Natural killer cell (primary cell): ENCODE data around the gene FRY. TPM values are rescaled to one million over a fixed set of nuclear protein-coding genes. Genes with fewer than 3 reads are reported as not detected.

Experiments
- ATAC-seq, 3 donors: fragments of 150-1000 bp in 2 of 3; fragments of 200-7000 bp in 1 of 3; cut with Tn5 transposase; 1 replicate in 1 of 3; 2 replicates in 2 of 3; pipeline ENCODE4 v1.10.0; 2021; ENCODE audit warnings: mild to moderate bottlenecking in 2 of 3, moderate library complexity in 2 of 3
- DNase-seq, 2 donors: peaks; one replicate each; pipeline versions ENCODE4 v3.0.0 to v3.0.0-alpha.2; 2013 to 2021; ENCODE audit warnings: mixed read lengths in 1 of 2
- H3K27ac ChIP-seq: one replicate; pipeline ENCODE4 v1.5.1; 2013; ENCODE audit warnings: mild to moderate bottlenecking, low read length
- H3K27me3 ChIP-seq: one replicate; pipeline ENCODE4 v1.6.1; 2013; ENCODE audit warnings: low read length; ENCODE audit not compliant: control insufficient read depth, insufficient read depth
- H3K36me3 ChIP-seq: one replicate; pipeline ENCODE4 v1.6.1; 2013; ENCODE audit warnings: low read length; ENCODE audit not compliant: control insufficient read depth, insufficient read depth
- H3K4me1 ChIP-seq: one replicate; pipeline ENCODE4 v1.6.1; 2013; ENCODE audit warnings: low read length; ENCODE audit not compliant: control insufficient read depth, insufficient read depth
- H3K4me3 ChIP-seq: one replicate; pipeline ENCODE4 v1.5.1; 2013; ENCODE audit warnings: low read length
- H3K9me3 ChIP-seq: one replicate; pipeline ENCODE4 v1.6.1; 2013; ENCODE audit warnings: low read length; ENCODE audit not compliant: control insufficient read depth, insufficient read depth
- H3K27ac Mint-ChIP-seq, 2 donors: one replicate each; pipeline ENCODE4 v1.8.0; 2022; ENCODE audit warnings: mild to moderate bottlenecking in 2 of 2, mixed read lengths in 2 of 2, moderate library complexity in 1 of 2
- H3K27me3 Mint-ChIP-seq, 2 donors: one replicate each; pipeline ENCODE4 v1.8.0; 2022; ENCODE audit warnings: low read depth in 2 of 2, mixed read lengths in 2 of 2
- H3K36me3 Mint-ChIP-seq: one replicate; pipeline ENCODE4 v1.8.0; 2022; ENCODE audit warnings: mixed read lengths
- H3K4me1 Mint-ChIP-seq, 2 donors: one replicate each; pipeline ENCODE4 v1.8.0; 2022; ENCODE audit warnings: mixed read lengths in 2 of 2
- H3K4me3 Mint-ChIP-seq: one replicate; pipeline ENCODE4 v1.8.0; 2022; ENCODE audit warnings: mild to moderate bottlenecking, moderate library complexity, mixed read lengths
- H3K9me3 Mint-ChIP-seq, 2 donors: one replicate each; pipeline ENCODE4 v1.8.0; 2022; ENCODE audit warnings: mixed read lengths in 2 of 2
- CTCF ChIP-seq: fragments of 200-600 bp; IDR thresholded peaks from one replicate; pipeline ENCODE4 v1.8.0; 2022; ENCODE audit warnings: antibody characterized with exemption
- WGBS: methylation state at CpG from one replicate; pipeline ENCODE4 v1.1.7; 2013; ENCODE audit warnings: missing lambda C conversion rate; ENCODE audit not compliant: insufficient coverage; 5-methylcytosine and 5-hydroxymethylcytosine counted together
- intact Hi-C: fragments of 100-400 bp; cut with micrococcal nuclease; formaldehyde crosslinking; loops from one replicate; pipeline ENCODE4 v1.14.2; 2022
- total RNA-seq, 4 donors: library from RNA; stranded (reverse); fragments of 120-200 nt in 1 of 4; gene quantifications; one replicate each; pipeline versions ENCODE4 v1.2.3 to v1.2.4, GENCODE V29; 2013 to 2022

The FRY gene
- total RNA-seq, 3 donors from 2014 or later (not counting 1 experiment from before 2014, with no cell fraction given): 25.1 to 52.1 (median 27.4) TPM

GRCh38 chr13:32162395-32163005, 130.9 kb downstream of the FRY start:
- Mint-ChIP-seq H3K27me3 (no peaks in the 10 kb centered on the region), H3K27ac (no peak overlapping the region), H3K36me3 (no peaks in the 10 kb centered on the region), H3K4me1 (no peaks in the 10 kb centered on the region), H3K4me3 (no peak overlapping the region), H3K9me3 (no peaks in the 10 kb centered on the region)
- ATAC-seq (no peak), DNase-seq (no peak)
- no peaks in the 10 kb centered on the region for H3K4me1 ChIP-seq
- no peak for TF ChIP-seq CTCF
- 50% methylated on average over 5 of the region's 5 CpGs for WGBS
- no peak overlapping the region for H3K4me3 ChIP-seq
- H3K27me3 ChIP-seq: no peaks in the 10 kb centered on the region
- no peaks in the 10 kb centered on the region for H3K9me3 ChIP-seq
- no peak overlapping the region for H3K27ac ChIP-seq
- intact Hi-C loops: no loop called here
- no peaks in the 10 kb centered on the region for H3K36me3 ChIP-seq

- Mint-ChIP-seq H3K27ac (no peak overlapping the region), H3K36me3 (no peaks in the 10 kb centered on the region)
- intact Hi-C loops: no loop called here
Observed at GRCh38 chr13:32164622-32165268, 133.2 kb downstream of the FRY start.

GRCh38 chr13:32165796-32166195, 134.2 kb downstream of the FRY start:
- no peaks in the 10 kb centered on the region for H3K36me3 ChIP-seq
- intact Hi-C loops: no loop called here
- H3K4me3 Mint-ChIP-seq: no peak overlapping the region
- H3K4me3 ChIP-seq: no peak overlapping the region
- no peaks in the 10 kb centered on the region for H3K9me3 ChIP-seq
- TF ChIP-seq CTCF: no peak
- DNase-seq (no peak), ATAC-seq (no peak)
- H3K27me3 ChIP-seq: no peaks in the 10 kb centered on the region
- H3K27me3 Mint-ChIP-seq: no peaks in the 10 kb centered on the region
- no peak overlapping the region for H3K27ac Mint-ChIP-seq
- H3K4me1 ChIP-seq: no peaks in the 10 kb centered on the region
- no peak overlapping the region for H3K27ac ChIP-seq
- no peaks in the 10 kb centered on the region for H3K9me3 Mint-ChIP-seq
- H3K4me1 Mint-ChIP-seq: no peaks in the 10 kb centered on the region
- 92% methylated on average over 5 of the region's 5 CpGs for WGBS
- no peaks in the 10 kb centered on the region for H3K36me3 Mint-ChIP-seq

More at GRCh38 chr13:32164622-32165268, 133.2 kb downstream of the FRY start:
- Mint-ChIP-seq H3K9me3 (no peaks in the 10 kb centered on the region), H3K27me3 (no peaks in the 10 kb centered on the region), H3K4me1 (no peaks in the 10 kb centered on the region), H3K4me3 (no peak overlapping the region)
- no peak for TF ChIP-seq CTCF
- Histone ChIP-seq H3K36me3 (no peaks in the 10 kb centered on the region), H3K27me3 (no peaks in the 10 kb centered on the region), H3K27ac (no peak overlapping the region), H3K9me3 (no peaks in the 10 kb centered on the region), H3K4me3 (no peak overlapping the region), H3K4me1 (no peaks in the 10 kb centered on the region)
- 88% methylated on average over 2 of the region's 4 CpGs for WGBS
- DNase-seq (peak in 1 of 2 donors; percentile 50), ATAC-seq (peak in 1 of 3 donors; percentile 49)
